ENCODE results near the gene SPATS1.

SPATS1 gene

DNA sequence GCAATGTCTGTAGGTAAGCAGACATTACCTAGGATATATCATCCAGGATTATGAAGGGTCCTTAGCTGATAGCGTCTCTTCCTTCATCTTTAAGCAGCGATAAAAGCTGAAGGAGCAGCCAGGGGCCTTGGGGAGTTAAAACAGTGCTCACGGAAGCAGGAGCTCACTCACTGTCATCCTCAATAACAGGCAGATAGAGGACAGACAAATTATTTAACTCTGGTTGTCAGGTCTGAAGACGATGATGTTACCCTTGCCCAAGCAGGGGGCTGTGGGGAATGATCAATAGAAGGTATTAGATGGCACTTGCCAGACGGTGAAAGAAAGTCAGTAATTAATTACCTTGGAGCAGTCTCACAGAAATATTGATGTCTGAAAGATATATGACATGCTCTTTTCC, 12.6 kb upstream of the SPATS1 start:
- 65% methylated on average over 5 of the region's 5 CpGs for WGBS
- no peak overlapping the region for H3K4me3 ChIP-seq (ENCODE audit: insufficient read depth in 1 of 2, low read depth in 1 of 2, low read length in 2 of 2)
- no peak overlapping the region for H3K14ac ChIP-seq (ENCODE audit: low read length in 2 of 2)
- no peak overlapping the region for H2BK12ac ChIP-seq (ENCODE audit: low read length in 2 of 2)
- peaks cover 34 to 67% of the 10 kb centered on the region in 2 experiments for H3K27me3 ChIP-seq (ENCODE audit: control insufficient read depth in 1 of 2, insufficient read depth in 1 of 2, low read length in 2 of 2)
- no peak overlapping the region for H2AK5ac ChIP-seq (ENCODE audit: low read length, severe bottlenecking)
- no peaks in the 10 kb centered on the region for H3K36me3 ChIP-seq (ENCODE audit: control insufficient read depth in 1 of 2, insufficient read depth in 2 of 2, low read depth in 1 of 2, low read length in 2 of 2)
- no peak for DNase-seq
- no peak overlapping the region for H3K4ac ChIP-seq (ENCODE audit: low read depth in 1 of 2, low read length in 2 of 2)
- no peak overlapping the region for H3K27ac ChIP-seq (ENCODE audit: low read length, poor library complexity, severe bottlenecking)
- no peak overlapping the region for H2BK5ac ChIP-seq (ENCODE audit: low read depth, low read length, poor library complexity, severe bottlenecking)
- no peak overlapping the region for H3K9ac ChIP-seq (ENCODE audit: low read length)
- H3K18ac ChIP-seq (ENCODE audit: low read depth in 1 of 2, low read length in 2 of 2) = no peak overlapping the region
- H2AFZ ChIP-seq (ENCODE audit: low read depth, low read length) = no peak overlapping the region
- H3K4me1 ChIP-seq (ENCODE audit: control insufficient read depth, insufficient read depth, low read depth, low read length) = no peaks in the 10 kb centered on the region
- no peak overlapping the region for H2BK15ac ChIP-seq (ENCODE audit: low read depth, poor library complexity, severe bottlenecking)
- H2BK120ac ChIP-seq (ENCODE audit: low read depth, low read length) = no peak overlapping the region
- no peaks in the 10 kb centered on the region for H3K9me3 ChIP-seq (ENCODE audit: control insufficient read depth, low read length)
- no peak overlapping the region for H4K8ac ChIP-seq (ENCODE audit: low read length)
- no peaks in the 10 kb centered on the region for H3K79me1 ChIP-seq (replicated peaks; ENCODE audit: low read length, poor library complexity, severe bottlenecking)
- no peak overlapping the region for H4K91ac ChIP-seq (ENCODE audit: low read length)
- H3K4me2 ChIP-seq (ENCODE audit: low read length, poor library complexity, severe bottlenecking) = no peak overlapping the region
- H3K23ac ChIP-seq (ENCODE audit: low read length in 2 of 2) = no peak overlapping the region

DNA sequence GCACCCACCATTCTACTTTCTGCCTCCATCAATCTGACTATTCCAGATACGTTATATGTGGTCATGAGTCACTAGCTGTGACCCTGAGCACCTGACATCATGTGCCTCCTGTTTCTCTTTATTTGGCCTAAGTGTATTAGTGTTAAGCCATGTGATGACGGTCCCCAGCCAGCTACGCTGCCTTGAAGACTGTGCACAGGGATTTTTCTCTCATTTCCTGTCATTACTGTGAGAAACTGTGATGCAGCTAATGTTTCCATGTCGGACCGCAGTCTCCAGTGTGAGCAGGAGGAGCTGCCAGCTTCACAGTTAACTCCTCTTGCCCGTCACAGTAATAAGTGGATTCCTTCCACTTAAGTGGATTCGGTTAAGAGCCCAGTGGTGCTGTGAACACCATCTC, 9.9 kb upstream of the SPATS1 start:
- no peak overlapping the region for H3K23ac ChIP-seq (ENCODE audit: low read length in 2 of 2)

DNA sequence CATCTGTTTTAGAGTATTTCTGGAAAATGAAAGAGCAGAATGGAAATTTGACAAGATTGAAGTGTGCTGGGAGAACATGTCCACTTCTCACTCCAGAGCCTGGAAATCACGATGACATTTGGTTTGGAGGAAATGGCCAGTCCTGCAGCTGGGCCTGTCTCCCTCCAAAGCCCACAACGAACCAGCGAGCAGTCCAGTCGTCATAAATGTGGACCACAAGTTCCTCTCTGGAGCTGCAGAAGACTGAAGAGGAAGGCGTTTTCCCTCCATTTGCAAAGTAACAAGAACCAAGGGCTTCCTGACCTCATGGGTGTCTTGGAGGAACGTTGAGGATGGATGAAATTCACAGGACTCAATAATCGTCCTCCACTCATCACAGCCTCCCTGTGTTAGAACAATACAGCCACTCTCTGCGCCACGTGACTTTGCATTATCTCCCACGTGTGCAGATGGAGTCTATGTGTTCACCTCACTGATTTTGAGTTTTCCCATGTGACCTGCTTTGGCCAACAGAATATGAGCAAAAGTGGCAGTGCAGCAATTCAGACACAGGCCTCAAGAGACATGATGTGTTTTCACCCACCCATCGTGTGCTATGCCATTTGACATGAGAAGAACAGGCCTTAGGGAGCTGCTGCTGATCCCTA, 9.1 kb upstream of the SPATS1 start:
- Histone ChIP-seq H3K4ac (ENCODE audit: low read depth in 1 of 2, low read length in 2 of 2) (no peak overlapping the region), H2BK5ac (ENCODE audit: low read depth, low read length, poor library complexity, severe bottlenecking) (no peak overlapping the region), H4K91ac (ENCODE audit: low read length) (no peak overlapping the region), H3K36me3 (ENCODE audit: control insufficient read depth in 1 of 2, insufficient read depth in 2 of 2, low read depth in 1 of 2, low read length in 2 of 2) (no peaks in the 10 kb centered on the region), H2AFZ (ENCODE audit: low read depth, low read length) (no peak overlapping the region), H2BK15ac (ENCODE audit: low read depth, poor library complexity, severe bottlenecking) (no peak overlapping the region), H3K27ac (ENCODE audit: low read length, poor library complexity, severe bottlenecking) (no peak overlapping the region), H3K23ac (ENCODE audit: low read length in 2 of 2) (no peak overlapping the region), H4K8ac (ENCODE audit: low read length) (no peak overlapping the region), H2BK12ac (ENCODE audit: low read length in 2 of 2) (no peak overlapping the region), H3K9ac (ENCODE audit: low read length) (no peak overlapping the region), H3K4me1 (ENCODE audit: control insufficient read depth, insufficient read depth, low read depth, low read length) (no peaks in the 10 kb centered on the region), H3K79me1 (replicated peaks; ENCODE audit: low read length, poor library complexity, severe bottlenecking) (no peaks in the 10 kb centered on the region), H3K27me3 (ENCODE audit: control insufficient read depth in 1 of 2, insufficient read depth in 1 of 2, low read length in 2 of 2) (peaks cover 46 to 65% of the 10 kb centered on the region in 2 experiments), H3K18ac (ENCODE audit: low read depth in 1 of 2, low read length in 2 of 2) (no peak overlapping the region), H2AK5ac (ENCODE audit: low read length, severe bottlenecking) (no peak overlapping the region), H3K9me3 (ENCODE audit: control insufficient read depth, low read length) (no peaks in the 10 kb centered on the region), H3K4me3 (ENCODE audit: insufficient read depth in 1 of 2, low read depth in 1 of 2, low read length in 2 of 2) (no peak overlapping the region), H2BK120ac (ENCODE audit: low read depth, low read length) (no peak overlapping the region), H3K14ac (ENCODE audit: low read length in 2 of 2) (no peak overlapping the region), H3K4me2 (ENCODE audit: low read length, poor library complexity, severe bottlenecking) (no peak overlapping the region)
- WGBS = 80% methylated on average over 11 of the region's 11 CpGs
- no peak for DNase-seq

More for the DNA sequence above, 9.9 kb upstream of the SPATS1 start:
- no peak overlapping the region for H3K27ac ChIP-seq (ENCODE audit: low read length, poor library complexity, severe bottlenecking)
- no peak overlapping the region for H4K91ac ChIP-seq (ENCODE audit: low read length)
- H3K4ac ChIP-seq (ENCODE audit: low read depth in 1 of 2, low read length in 2 of 2) = no peak overlapping the region
- no peak overlapping the region for H2BK5ac ChIP-seq (ENCODE audit: low read depth, low read length, poor library complexity, severe bottlenecking)
- no peak overlapping the region for H3K9ac ChIP-seq (ENCODE audit: low read length)
- H3K18ac ChIP-seq (ENCODE audit: low read depth in 1 of 2, low read length in 2 of 2) = no peak overlapping the region
- H3K36me3 ChIP-seq (ENCODE audit: control insufficient read depth in 1 of 2, insufficient read depth in 2 of 2, low read depth in 1 of 2, low read length in 2 of 2) = no peaks in the 10 kb centered on the region
- no peak overlapping the region for H3K4me2 ChIP-seq (ENCODE audit: low read length, poor library complexity, severe bottlenecking)
- peaks cover 52 to 69% of the 10 kb centered on the region in 2 experiments for H3K27me3 ChIP-seq (ENCODE audit: control insufficient read depth in 1 of 2, insufficient read depth in 1 of 2, low read length in 2 of 2)
- no peaks in the 10 kb centered on the region for H3K9me3 ChIP-seq (ENCODE audit: control insufficient read depth, low read length)
- no peaks in the 10 kb centered on the region for H3K79me1 ChIP-seq (replicated peaks; ENCODE audit: low read length, poor library complexity, severe bottlenecking)
- 54% methylated on average over 7 of the region's 7 CpGs for WGBS
- no peak overlapping the region for H2BK15ac ChIP-seq (ENCODE audit: low read depth, poor library complexity, severe bottlenecking)
- H2BK12ac ChIP-seq (ENCODE audit: low read length in 2 of 2) = no peak overlapping the region
- no peak overlapping the region for H3K4me3 ChIP-seq (ENCODE audit: insufficient read depth in 1 of 2, low read depth in 1 of 2, low read length in 2 of 2)
- H2AK5ac ChIP-seq (ENCODE audit: low read length, severe bottlenecking) = no peak overlapping the region
- H3K14ac ChIP-seq (ENCODE audit: low read length in 2 of 2) = no peak overlapping the region
- H2AFZ ChIP-seq (ENCODE audit: low read depth, low read length) = no peak overlapping the region
- H3K4me1 ChIP-seq (ENCODE audit: control insufficient read depth, insufficient read depth, low read depth, low read length) = no peaks in the 10 kb centered on the region
- no peak overlapping the region for H4K8ac ChIP-seq (ENCODE audit: low read length)
- peak; percentile 26 for DNase-seq
- no peak overlapping the region for H2BK120ac ChIP-seq (ENCODE audit: low read depth, low read length)

DNA sequence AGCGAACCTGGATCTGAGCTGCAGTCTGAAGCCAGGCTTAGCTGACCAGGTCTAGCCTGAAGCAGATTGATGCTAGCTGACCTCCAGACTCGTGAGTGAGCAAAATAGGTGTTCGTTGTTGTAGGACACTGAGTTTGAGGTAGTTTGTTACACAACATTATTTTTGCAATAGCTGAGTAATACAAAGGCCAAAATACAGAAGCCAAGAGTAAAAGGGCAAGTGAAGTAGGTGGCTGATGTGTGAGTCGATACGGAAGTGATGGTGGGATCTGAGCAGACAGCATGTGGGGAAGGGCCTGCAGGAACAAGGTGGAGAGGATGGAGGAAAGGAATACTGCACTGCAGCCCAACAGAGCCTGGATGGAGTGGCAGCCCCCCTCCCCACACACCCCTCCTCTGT, 8.5 kb upstream of the SPATS1 start:
- Histone ChIP-seq H3K4me2 (ENCODE audit: low read length, poor library complexity, severe bottlenecking) (no peak overlapping the region), H4K8ac (ENCODE audit: low read length) (no peak overlapping the region), H2BK5ac (ENCODE audit: low read depth, low read length, poor library complexity, severe bottlenecking) (no peak overlapping the region), H3K79me1 (replicated peaks; ENCODE audit: low read length, poor library complexity, severe bottlenecking) (no peaks in the 10 kb centered on the region), H3K9me3 (ENCODE audit: control insufficient read depth, low read length) (no peaks in the 10 kb centered on the region), H3K18ac (ENCODE audit: low read depth in 1 of 2, low read length in 2 of 2) (no peak overlapping the region), H3K9ac (ENCODE audit: low read length) (no peak overlapping the region), H3K4me3 (ENCODE audit: insufficient read depth in 1 of 2, low read depth in 1 of 2, low read length in 2 of 2) (no peak overlapping the region), H2AFZ (ENCODE audit: low read depth, low read length) (no peak overlapping the region), H2BK120ac (ENCODE audit: low read depth, low read length) (no peak overlapping the region), H3K27ac (ENCODE audit: low read length, poor library complexity, severe bottlenecking) (no peak overlapping the region), H2BK15ac (ENCODE audit: low read depth, poor library complexity, severe bottlenecking) (no peak overlapping the region), H3K4me1 (ENCODE audit: control insufficient read depth, insufficient read depth, low read depth, low read length) (no peaks in the 10 kb centered on the region), H3K27me3 (ENCODE audit: control insufficient read depth in 1 of 2, insufficient read depth in 1 of 2, low read length in 2 of 2) (peaks cover 46 to 62% of the 10 kb centered on the region in 2 experiments), H3K4ac (ENCODE audit: low read depth in 1 of 2, low read length in 2 of 2) (no peak overlapping the region), H3K14ac (ENCODE audit: low read length in 2 of 2) (no peak overlapping the region), H4K91ac (ENCODE audit: low read length) (no peak overlapping the region), H3K23ac (ENCODE audit: low read length in 2 of 2) (no peak overlapping the region), H3K36me3 (ENCODE audit: control insufficient read depth in 1 of 2, insufficient read depth in 2 of 2, low read depth in 1 of 2, low read length in 2 of 2) (no peaks in the 10 kb centered on the region), H2AK5ac (ENCODE audit: low read length, severe bottlenecking) (no peak overlapping the region), H2BK12ac (ENCODE audit: low read length in 2 of 2) (no peak overlapping the region)
- no peak for DNase-seq
- 86% methylated on average over 5 of the region's 5 CpGs for WGBS

All from mesenchymal stem cell (in vitro differentiated cells and primary cell).